Lower leg skin (tissue), 4 donors: Measurements from ENCODE around the gene ARID1B. TPM values are rescaled to one million over a fixed set of nuclear protein-coding genes. Genes with fewer than 3 reads are reported as not detected.

Experiments
- DNase-seq, 2 donors: peaks; one replicate each; pipeline ENCODE4 v3.0.0-alpha.2; 2019; ENCODE audit warnings: low spot score in 2 of 2
- H3K4me3 ChIP-seq: fragments of 200-600 bp; sonication (generic); 2 replicates; pipeline ENCODE4 v1.5.1; 2017; ENCODE audit warnings: mild to moderate bottlenecking, low read depth; ENCODE audit not compliant: poor library complexity, severe bottlenecking
- CTCF ChIP-seq, 3 donors: fragments of 450-650 bp; IDR thresholded peaks; one replicate each; pipeline ENCODE4 v1.5.1; 2016; ENCODE audit warnings: antibody characterized with exemption in 3 of 3, mild to moderate bottlenecking in 3 of 3, moderate library complexity in 2 of 3
- POLR2A ChIP-seq, 2 donors: fragments of 450-650 bp; IDR thresholded peaks; one replicate each; pipeline ENCODE4 v1.6.1; 2016 to 2017; ENCODE audit warnings: antibody characterized with exemption in 2 of 2, mild to moderate bottlenecking in 1 of 2, moderate library complexity in 1 of 2
- WGBS, 2 donors: methylation state at CpG; one replicate each; pipeline ENCODE4 v1.1.5; 2018; 5-methylcytosine and 5-hydroxymethylcytosine counted together
- intact Hi-C: fragments of 100-400 bp; cut with DNase I; formaldehyde crosslinking; loops from one replicate; pipeline ENCODE4 v1.15.0; 2023; ENCODE audit warnings: low total_unique reads
- total RNA-seq, 4 donors: library from RNA; depleted of rRNA; stranded (reverse); fragments of >200 nt; gene quantifications; one replicate each; pipeline ENCODE4 v1.1.0, GENCODE V29; 2016

ARID1B gene
- total RNA-seq, 4 donors from 2014 or later = 87.3 to 132 (median 102) TPM

GRCh38 chr6:157063176-157063905 lies 286.2 kb downstream of the ARID1B start:
- no peak for DNase-seq
- intact Hi-C loops = no loop called here
- 62 to 80% methylated on average over 2 of the region's 2 CpGs for WGBS, 2 donors
- TF ChIP-seq CTCF (IDR thresholded peaks at IDR 0.05) = no peak
- TF ChIP-seq POLR2A (IDR thresholded peaks at IDR 0.05) = no peak
- H3K4me3 ChIP-seq = no peak overlapping the region

GRCh38 chr6:157063923-157064322 lies 286.7 kb downstream of the ARID1B start:
- intact Hi-C loops = no loop called here
- TF ChIP-seq POLR2A (IDR thresholded peaks at IDR 0.05) (no peak), CTCF (IDR thresholded peaks at IDR 0.05) (no peak)
- no peak overlapping the region for H3K4me3 ChIP-seq
- DNase-seq = no peak
- WGBS, 2 donors = 75 to 82% methylated on average over 5 of the region's 5 CpGs

GRCh38 chr6:157064502-157064901 lies 287.3 kb downstream of the ARID1B start:
- 91 to 94% methylated on average over 8 of the region's 8 CpGs for WGBS, 2 donors
- no peak for DNase-seq
- intact Hi-C loops = no loop called here
- TF ChIP-seq CTCF (IDR thresholded peaks at IDR 0.05) (no peak), POLR2A (IDR thresholded peaks at IDR 0.05) (no peak)
- H3K4me3 ChIP-seq = no peak overlapping the region

GRCh38 chr6:157065366-157065765 lies 288.2 kb downstream of the ARID1B start:
- intact Hi-C loops = no loop called here
- no peak for DNase-seq

GRCh38 chr6:157066781-157067491 lies 289.8 kb downstream of the ARID1B start:
- intact Hi-C loops = no loop called here
- H3K4me3 ChIP-seq = no peak overlapping the region
- 73 to 89% methylated on average over 6 of the region's 6 CpGs for WGBS, 2 donors
- TF ChIP-seq POLR2A (IDR thresholded peaks at IDR 0.05) (no peak), CTCF (IDR thresholded peaks at IDR 0.05) (no peak)
- no peak for DNase-seq

More at GRCh38 chr6:157065366-157065765, 288.2 kb downstream of the ARID1B start:
- TF ChIP-seq CTCF (IDR thresholded peaks at IDR 0.05) = no peak
- TF ChIP-seq POLR2A (IDR thresholded peaks at IDR 0.05) = no peak
- 95 to 96% methylated on average over 5 of the region's 5 CpGs for WGBS, 2 donors
- no peak overlapping the region for H3K4me3 ChIP-seq
